ENCODE results near the gene DNM1.
A peak's percentile ranks its signal among the peaks of the same experiment; 100 is the strongest.
"Not testable (repeated sequence)": the region's sequence is repeated elsewhere in the genome, so short reads cannot be mapped to it uniquely, and the experiment has no call there.

Gene DNM1

GRCh38 chr9:128276008-128276573 is 72.9 kb downstream of the DNM1 start, which contains the start of gene SWI5:
Gene SWI5 (plus strand): TSS chr9:128276276.
- DNase-seq (ENCODE audit: low read depth, low spot score): peak; percentile 88
- TF ChIP-seq CTCF (IDR thresholded peaks at IDR 0.05; ENCODE audit: insufficient read depth, low read length, missing control alignments): no peak
- peak within 1 kb of the TSS; percentile 92 for H3K4me3 ChIP-seq (ENCODE audit: low read depth, low read length)
- CTCF ChIA-PET: interaction anchor here (0.6 to 1.1 kb wide), 4 partner anchors 17 to 163 kb away, joined by 3 read pairs; no protein-coding TSS in a partner anchor
- POLR2A ChIA-PET: interaction anchor here (0.5 to 0.9 kb wide), 12 partner anchors 13 to 95 kb away, joined by 3 to 5 read pairs (median 3); partner anchors contain the start of gene URM1

- DNase-seq (ENCODE audit: low read depth, low spot score): no peak
- TF ChIP-seq CTCF (IDR thresholded peaks at IDR 0.05; ENCODE audit: insufficient read depth, low read length, missing control alignments): no peak
- ChIA-PET CTCF (interaction anchor here (1.0 to 2.1 kb wide), 4 partner anchors 12 to 163 kb away, joined by 3 to 11 read pairs (median 4); no protein-coding TSS in a partner anchor), POLR2A (interaction anchor here (0.9 kb wide), 4 partner anchors 15 to 95 kb away, joined by 3 to 5 read pairs (median 4); partner anchors contain the start of gene URM1)
- peak overlapping the region; percentile 85 for H3K4me3 ChIP-seq (ENCODE audit: low read depth, low read length)
Measured at GRCh38 chr9:128276574-128277270, 73.5 kb downstream of the DNM1 start.

- DNase-seq (ENCODE audit: low read depth, low spot score); H3K4me3 ChIP-seq (ENCODE audit: low read depth, low read length); POLR2A ChIA-PET: not testable (repeated sequence)
- CTCF ChIA-PET: interaction anchor here (0.9 to 4.4 kb wide), 3 partner anchors 13 to 24 kb away, joined by 3 to 33 read pairs (median 9); no protein-coding TSS in a partner anchor
Measured at GRCh38 chr9:128279088-128280073, 76.2 kb downstream of the DNM1 start.

GRCh38 chr9:128280084-128280622 is 77.0 kb downstream of the DNM1 start:
- ChIA-PET CTCF (interaction anchor here (0.9 to 4.4 kb wide), 2 partner anchors 12 to 16 kb away, joined by 3 to 33 read pairs; no protein-coding TSS in a partner anchor), POLR2A (no interaction called here)

GRCh38 chr9:128282500-128282899 is 79.3 kb downstream of the DNM1 start:
- TF ChIP-seq CTCF (IDR thresholded peaks at IDR 0.05; ENCODE audit: insufficient read depth, low read length, missing control alignments): no peak
- ChIA-PET POLR2A (interaction anchor here (0.6 to 1.2 kb wide), 2 partner anchors 10 to 26 kb away, joined by 4 read pairs; no protein-coding TSS in a partner anchor), CTCF (interaction anchor here (1.0 to 4.4 kb wide), 3 partner anchors 10 to 56 kb away, joined by 3 to 33 read pairs (median 4); no protein-coding TSS in a partner anchor)
- DNase-seq (ENCODE audit: low read depth, low spot score): no peak
- H3K4me3 ChIP-seq (ENCODE audit: low read depth, low read length): no peak overlapping the region

More at GRCh38 chr9:128280084-128280622, 77.0 kb downstream of the DNM1 start:
- no peak overlapping the region for H3K4me3 ChIP-seq (ENCODE audit: low read depth, low read length)
- no peak for TF ChIP-seq CTCF (IDR thresholded peaks at IDR 0.05; ENCODE audit: insufficient read depth, low read length, missing control alignments)
- no peak for DNase-seq (ENCODE audit: low read depth, low spot score)

All from AG04449 (cell line).